Liver (tissue), 3 donors: ENCODE results near the gene TIMM22.

ENCODE experiments used
- SP1 ChIP-seq: IDR thresholded peaks from 2 replicates; pipeline ENCODE4 v1.6.1; 2018; ENCODE audit warnings: antibody characterized with exemption, mild to moderate bottlenecking
- YY1 ChIP-seq: IDR thresholded peaks from 2 replicates; pipeline ENCODE4 v1.6.1; 2016; ENCODE audit warnings: antibody characterized with exemption, mild to moderate bottlenecking
- TF ChIP-seq, protein P1 (sequence below): fragments of 150-350 bp; IDR thresholded peaks from 2 replicates; pipeline ENCODE4 v1.5.1; 2017; ENCODE audit warnings: improper control_type of control experiment, low read depth, low read length; ENCODE audit not compliant: missing input control
- donor health status: healthy.
- donor health status: healthy.

DNA sequence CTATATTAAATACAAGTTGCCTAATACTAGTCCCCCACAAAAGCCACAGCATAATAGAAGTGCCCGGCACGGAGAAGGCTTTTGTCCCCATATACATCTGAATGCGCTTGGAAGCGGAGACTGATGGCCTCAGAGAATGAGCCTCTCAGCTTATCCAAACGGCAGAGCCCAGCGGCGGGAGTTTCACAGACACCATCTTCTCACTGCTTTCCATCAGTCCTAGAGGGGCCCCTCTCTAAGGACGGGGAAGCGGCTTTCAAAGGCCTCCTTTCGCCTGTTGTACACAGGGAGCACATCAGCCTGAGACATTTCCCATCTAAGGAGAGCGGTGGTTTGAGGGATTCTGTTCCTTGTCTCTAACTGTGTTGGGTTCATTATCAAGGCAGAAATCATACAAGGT lies 34.3 kb upstream of the TIMM22 start:
- TF ChIP-seq, protein P1, sequence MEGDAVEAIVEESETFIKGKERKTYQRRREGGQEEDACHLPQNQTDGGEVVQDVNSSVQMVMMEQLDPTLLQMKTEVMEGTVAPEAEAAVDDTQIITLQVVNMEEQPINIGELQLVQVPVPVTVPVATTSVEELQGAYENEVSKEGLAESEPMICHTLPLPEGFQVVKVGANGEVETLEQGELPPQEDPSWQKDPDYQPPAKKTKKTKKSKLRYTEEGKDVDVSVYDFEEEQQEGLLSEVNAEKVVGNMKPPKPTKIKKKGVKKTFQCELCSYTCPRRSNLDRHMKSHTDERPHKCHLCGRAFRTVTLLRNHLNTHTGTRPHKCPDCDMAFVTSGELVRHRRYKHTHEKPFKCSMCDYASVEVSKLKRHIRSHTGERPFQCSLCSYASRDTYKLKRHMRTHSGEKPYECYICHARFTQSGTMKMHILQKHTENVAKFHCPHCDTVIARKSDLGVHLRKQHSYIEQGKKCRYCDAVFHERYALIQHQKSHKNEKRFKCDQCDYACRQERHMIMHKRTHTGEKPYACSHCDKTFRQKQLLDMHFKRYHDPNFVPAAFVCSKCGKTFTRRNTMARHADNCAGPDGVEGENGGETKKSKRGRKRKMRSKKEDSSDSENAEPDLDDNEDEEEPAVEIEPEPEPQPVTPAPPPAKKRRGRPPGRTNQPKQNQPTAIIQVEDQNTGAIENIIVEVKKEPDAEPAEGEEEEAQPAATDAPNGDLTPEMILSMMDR = no peak
- no peak for TF ChIP-seq YY1
- no peak for TF ChIP-seq SP1
